Panc1 (cell line): Measurements from ENCODE around the gene P2RY8. TPM values are rescaled to one million over a fixed set of nuclear protein-coding genes. Genes with fewer than 3 reads are reported as not detected.
A peak's percentile ranks its signal among the peaks of the same experiment; 100 is the strongest.

Source experiments
- ATAC-seq: fragments of 200-7000 bp; cut with Tn5 transposase; 2 replicates; pipeline ENCODE4 v1.9.1; 2020; ENCODE audit warnings: mild to moderate bottlenecking, moderate library complexity
- Bru-seq: library from RNA; stranded (reverse); fragments of 400-500 nt; gene quantifications from one replicate; lab custom pipeline; 2021; lab: Mats Ljungman, UMichigan
- BruChase-seq, 2 experiments: library from RNA; stranded (reverse); fragments of 400-500 nt; gene quantifications; one replicate each; lab custom pipeline; 2021; lab: Mats Ljungman, UMichigan
- BruUV-seq: library from RNA; stranded (reverse); fragments of 400-500 nt; replicated peaks from 2 replicates; lab custom pipeline; 2021; lab: Mats Ljungman, UMichigan
- CTCF ChIA-PET: fragments of 300-600 bp; sonication (Branson Sonifier 250); formaldehyde crosslinking; loops from one replicate; lab custom pipeline; 2022; ENCODE audit warnings: antibody characterized with exemption; lab: Charles Lee
- POLR2A ChIA-PET: fragments of 300-600 bp; sonication (Branson Sonifier 250); formaldehyde crosslinking; loops from one replicate; lab custom pipeline; 2022; ENCODE audit warnings: antibody characterized with exemption; lab: Charles Lee
- DNase-seq: peaks from one replicate; pipeline ENCODE4 v3.0.0-alpha.2; 2010; ENCODE audit warnings: low read depth, low spot score
- H3K27ac ChIP-seq: 2 replicates; pipeline ENCODE4 v1.5.1; 2011; ENCODE audit warnings: mild to moderate bottlenecking, low read length, inconsistent platforms
- H3K27me3 ChIP-seq: fragments of 200-500 bp; sonication (Bioruptor generic); 2 replicates; pipeline ENCODE4 v1.6.0; 2014; ENCODE audit warnings: low read length, inconsistent platforms; ENCODE audit not compliant: control insufficient read depth, insufficient read depth
- H3K36me3 ChIP-seq: fragments of 200-500 bp; sonication (Bioruptor generic); 2 replicates; pipeline ENCODE4 v1.5.1; 2014; ENCODE audit warnings: inconsistent platforms, mild to moderate bottlenecking, low read length, moderate library complexity; ENCODE audit not compliant: control insufficient read depth, insufficient read depth
- H3K4me1 ChIP-seq: 2 replicates; pipeline ENCODE4 v1.5.1; 2011; ENCODE audit warnings: inconsistent platforms, mild to moderate bottlenecking, low read length, moderate library complexity; ENCODE audit not compliant: control insufficient read depth, insufficient read depth
- H3K4me3 ChIP-seq, 2 experiments: 2 replicates each; pipeline ENCODE4 v1.5.1; 2011 to 2012; ENCODE audit warnings: low read depth in 2 of 2, low read length in 2 of 2, mild to moderate bottlenecking in 2 of 2, inconsistent platforms in 1 of 2, moderate library complexity in 1 of 2
- H3K9me3 ChIP-seq: fragments of 200-500 bp; sonication (Bioruptor generic); 2 replicates; pipeline ENCODE4 v1.5.1; 2014; ENCODE audit warnings: low read depth, mild to moderate bottlenecking, inconsistent platforms, low read length, moderate library complexity; ENCODE audit not compliant: control insufficient read depth, insufficient read depth
- POLR2AphosphoS5 ChIP-seq: IDR thresholded peaks from 2 replicates; pipeline ENCODE4 v1.6.1; 2012; ENCODE audit warnings: mild to moderate bottlenecking, low read depth, low read length, moderate library complexity
- SIN3A ChIP-seq: IDR thresholded peaks from 2 replicates; pipeline ENCODE4 v1.6.1; 2012; ENCODE audit warnings: low read depth, mild to moderate bottlenecking, low read length, moderate library complexity, borderline replicate concordance; ENCODE audit not compliant: insufficient read depth
- TCF7L2 ChIP-seq: IDR thresholded peaks from 2 replicates; pipeline ENCODE4 v1.6.1; 2011; ENCODE audit warnings: mild to moderate bottlenecking, low read depth, low read length, inconsistent platforms
- in situ Hi-C: cut with HindIII; loops from 2 replicates; pipeline ENCODE4 v1.10.0; 2016; ENCODE audit warnings: low sequenced_read_pairs, low pct_unique_long_range_greater_than_20kb
- intact Hi-C: fragments of 100-400 bp; cut with micrococcal nuclease; formaldehyde crosslinking; loops from one replicate; pipeline ENCODE4 v1.10.0; 2022; ENCODE audit not compliant: unreplicated experiment
- long read RNA-seq: library from polyadenylated mRNA; unstranded; transcript quantifications from one replicate; pipeline ENCODE4 v2.0.0, GENCODE V29; 2021; ENCODE audit not compliant: unreplicated experiment
- polyA plus RNA-seq: library from polyadenylated mRNA; unstranded; fragments of >200 nt; gene quantifications from one replicate; pipeline ENCODE4 v1.2.1, GENCODE V29; 2012; ENCODE audit warnings: missing spikeins; ENCODE audit not compliant: insufficient read length
- total RNA-seq: library from RNA; stranded (reverse); gene quantifications from one replicate; pipeline ENCODE4 v1.2.1, GENCODE V29; 2021; ENCODE audit not compliant: unreplicated experiment
- TF ChIP-seq, protein P1 (sequence below): fragments of 450-650 bp; IDR thresholded peaks from 2 replicates; pipeline ENCODE4 v1.5.1; 2017; ENCODE audit warnings: mild to moderate bottlenecking
- TF ChIP-seq, protein P2 (sequence below), 2 experiments: IDR thresholded peaks; 2 replicates each; pipeline ENCODE4 v1.6.1; 2011 to 2012; ENCODE audit warnings: low read depth in 2 of 2, control low read depth in 1 of 2, low read length in 1 of 2, mild to moderate bottlenecking in 1 of 2, moderate library complexity in 1 of 2; ENCODE audit not compliant: insufficient read depth in 1 of 2

Gene P2RY8, protein sequence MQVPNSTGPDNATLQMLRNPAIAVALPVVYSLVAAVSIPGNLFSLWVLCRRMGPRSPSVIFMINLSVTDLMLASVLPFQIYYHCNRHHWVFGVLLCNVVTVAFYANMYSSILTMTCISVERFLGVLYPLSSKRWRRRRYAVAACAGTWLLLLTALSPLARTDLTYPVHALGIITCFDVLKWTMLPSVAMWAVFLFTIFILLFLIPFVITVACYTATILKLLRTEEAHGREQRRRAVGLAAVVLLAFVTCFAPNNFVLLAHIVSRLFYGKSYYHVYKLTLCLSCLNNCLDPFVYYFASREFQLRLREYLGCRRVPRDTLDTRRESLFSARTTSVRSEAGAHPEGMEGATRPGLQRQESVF
- total RNA-seq (0.18 TPM), Bru-seq, nascent RNA (percentile 10 among the genes with signal in this experiment), BruChase-seq, experiment 1, labeled RNA remaining after a 2-hour chase (percentile 11 among the genes with signal in this experiment), BruChase-seq, experiment 2, labeled RNA remaining after a 6-hour chase (percentile 17 among the genes with signal in this experiment)
- not detected for polyA plus RNA-seq
- long read RNA-seq, partial matches to known transcripts, result 0 of 1 reads
- long read RNA-seq, other reads (novel, unspliced or antisense), result 1 of 1 reads

DNA sequence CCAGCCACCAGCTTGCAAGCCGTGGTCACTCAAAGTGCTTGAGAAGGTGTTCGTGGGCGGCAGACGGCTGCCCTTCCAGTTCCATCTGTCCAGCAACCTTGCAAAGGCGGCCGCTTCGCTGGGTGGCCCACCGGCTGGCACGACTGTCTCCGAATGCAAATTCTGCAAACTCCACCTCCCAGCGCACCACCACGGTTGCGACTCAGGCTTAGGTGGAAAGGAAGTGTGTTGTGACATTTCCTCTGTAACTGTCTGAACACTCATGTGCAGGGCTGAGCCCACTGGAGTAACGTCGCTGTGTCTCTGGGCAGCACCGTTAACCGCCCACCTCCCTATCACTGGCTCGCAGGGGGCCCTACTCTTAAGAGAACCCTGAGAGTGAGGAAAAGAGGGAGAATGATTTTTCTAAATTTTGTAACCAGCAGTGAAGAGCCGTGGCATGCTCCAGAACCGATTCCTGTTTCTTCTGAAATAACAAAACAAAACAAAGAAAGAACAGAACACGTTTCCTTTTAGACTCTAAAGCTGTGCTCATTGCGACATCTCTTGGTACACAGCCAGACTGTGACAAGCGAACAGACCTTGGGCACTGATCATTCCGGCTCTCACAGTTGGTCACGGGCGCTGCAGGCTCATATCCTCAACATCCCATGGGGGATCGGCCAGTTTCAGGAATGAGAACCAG is at the start of gene P2RY8:
Gene P2RY8 (minus strand): TSS at position 155 of the 685 bp plus-strand sequence. CDS start 70,627 bp downstream, outside the sequence.
- BruUV-seq, result no TSS peak
- Histone ChIP-seq H3K27me3 (no peaks in the 10 kb centered on the region), H3K9me3 (no peaks in the 10 kb centered on the region), H3K27ac (no peak within 1 kb of the TSS), H3K4me3 (peak within 1 kb of the TSS in 1 of 2 experiments; percentile 16; a peak in 1 of 4 replicates), H3K4me1 (no peaks in the 10 kb centered on the region), H3K36me3 (no peaks in the 10 kb centered on the region)
- CTCF ChIA-PET, result no interaction called here
- TF ChIP-seq, protein P1, sequence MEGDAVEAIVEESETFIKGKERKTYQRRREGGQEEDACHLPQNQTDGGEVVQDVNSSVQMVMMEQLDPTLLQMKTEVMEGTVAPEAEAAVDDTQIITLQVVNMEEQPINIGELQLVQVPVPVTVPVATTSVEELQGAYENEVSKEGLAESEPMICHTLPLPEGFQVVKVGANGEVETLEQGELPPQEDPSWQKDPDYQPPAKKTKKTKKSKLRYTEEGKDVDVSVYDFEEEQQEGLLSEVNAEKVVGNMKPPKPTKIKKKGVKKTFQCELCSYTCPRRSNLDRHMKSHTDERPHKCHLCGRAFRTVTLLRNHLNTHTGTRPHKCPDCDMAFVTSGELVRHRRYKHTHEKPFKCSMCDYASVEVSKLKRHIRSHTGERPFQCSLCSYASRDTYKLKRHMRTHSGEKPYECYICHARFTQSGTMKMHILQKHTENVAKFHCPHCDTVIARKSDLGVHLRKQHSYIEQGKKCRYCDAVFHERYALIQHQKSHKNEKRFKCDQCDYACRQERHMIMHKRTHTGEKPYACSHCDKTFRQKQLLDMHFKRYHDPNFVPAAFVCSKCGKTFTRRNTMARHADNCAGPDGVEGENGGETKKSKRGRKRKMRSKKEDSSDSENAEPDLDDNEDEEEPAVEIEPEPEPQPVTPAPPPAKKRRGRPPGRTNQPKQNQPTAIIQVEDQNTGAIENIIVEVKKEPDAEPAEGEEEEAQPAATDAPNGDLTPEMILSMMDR, result no peak
- TF ChIP-seq POLR2AphosphoS5, result no peak
- TF ChIP-seq, protein P2, sequence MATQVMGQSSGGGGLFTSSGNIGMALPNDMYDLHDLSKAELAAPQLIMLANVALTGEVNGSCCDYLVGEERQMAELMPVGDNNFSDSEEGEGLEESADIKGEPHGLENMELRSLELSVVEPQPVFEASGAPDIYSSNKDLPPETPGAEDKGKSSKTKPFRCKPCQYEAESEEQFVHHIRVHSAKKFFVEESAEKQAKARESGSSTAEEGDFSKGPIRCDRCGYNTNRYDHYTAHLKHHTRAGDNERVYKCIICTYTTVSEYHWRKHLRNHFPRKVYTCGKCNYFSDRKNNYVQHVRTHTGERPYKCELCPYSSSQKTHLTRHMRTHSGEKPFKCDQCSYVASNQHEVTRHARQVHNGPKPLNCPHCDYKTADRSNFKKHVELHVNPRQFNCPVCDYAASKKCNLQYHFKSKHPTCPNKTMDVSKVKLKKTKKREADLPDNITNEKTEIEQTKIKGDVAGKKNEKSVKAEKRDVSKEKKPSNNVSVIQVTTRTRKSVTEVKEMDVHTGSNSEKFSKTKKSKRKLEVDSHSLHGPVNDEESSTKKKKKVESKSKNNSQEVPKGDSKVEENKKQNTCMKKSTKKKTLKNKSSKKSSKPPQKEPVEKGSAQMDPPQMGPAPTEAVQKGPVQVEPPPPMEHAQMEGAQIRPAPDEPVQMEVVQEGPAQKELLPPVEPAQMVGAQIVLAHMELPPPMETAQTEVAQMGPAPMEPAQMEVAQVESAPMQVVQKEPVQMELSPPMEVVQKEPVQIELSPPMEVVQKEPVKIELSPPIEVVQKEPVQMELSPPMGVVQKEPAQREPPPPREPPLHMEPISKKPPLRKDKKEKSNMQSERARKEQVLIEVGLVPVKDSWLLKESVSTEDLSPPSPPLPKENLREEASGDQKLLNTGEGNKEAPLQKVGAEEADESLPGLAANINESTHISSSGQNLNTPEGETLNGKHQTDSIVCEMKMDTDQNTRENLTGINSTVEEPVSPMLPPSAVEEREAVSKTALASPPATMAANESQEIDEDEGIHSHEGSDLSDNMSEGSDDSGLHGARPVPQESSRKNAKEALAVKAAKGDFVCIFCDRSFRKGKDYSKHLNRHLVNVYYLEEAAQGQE (IDR thresholded peaks at IDR 0.05; ENCODE audit: insufficient read depth in 1 of 2, low read depth in 2 of 2, low read length in 1 of 2), result no peak
- TF ChIP-seq TCF7L2, result no peak
- no peak for TF ChIP-seq SIN3A
- in situ Hi-C loops, result no loop called here
- no peak for DNase-seq
- peak; percentile 71 for ATAC-seq
- intact Hi-C loops, result no loop called here
- POLR2A ChIA-PET, result no interaction called here

GRCh38 chrX:1584237-1585011 is 47.4 kb upstream of the P2RY8 start:
- ChIA-PET CTCF (no interaction called here), POLR2A (no interaction called here)
- intact Hi-C loops, result loop anchor here (10.0 kb wide), 1 partner anchor 130 kb away; the partner anchor contains the start of gene ASMTL
- H3K36me3 ChIP-seq, result no peaks in the 10 kb centered on the region
- H3K27me3 ChIP-seq, result no peaks in the 10 kb centered on the region
- no peaks in the 10 kb centered on the region for H3K9me3 ChIP-seq
- no peak for TF ChIP-seq SIN3A
- TF ChIP-seq, protein P1, result no peak
- no peak for TF ChIP-seq POLR2AphosphoS5
- TF ChIP-seq TCF7L2, result no peak
- TF ChIP-seq, protein P2 (IDR thresholded peaks at IDR 0.05; ENCODE audit: insufficient read depth in 1 of 2, low read depth in 2 of 2, low read length in 1 of 2), result no peak
- H3K4me3 ChIP-seq, result no peak overlapping the region
- in situ Hi-C loops, result no loop called here
- no peak for ATAC-seq
- no TSS peak for BruUV-seq
- H3K27ac ChIP-seq, result no peak overlapping the region
- no peak for DNase-seq
- H3K4me1 ChIP-seq, result peaks cover 2% of the 10 kb centered on the region; the same call in 1 of the 2 replicates
